GM12878 (cell line): ENCODE data around the gene GET3. TPM values are rescaled to one million over a fixed set of nuclear protein-coding genes. Genes with fewer than 3 reads are reported as not detected.

Experiments
- ATAC-seq: fragments of 200-7000 bp; cut with Tn5 transposase; 3 replicates; pipeline ENCODE4 v1.9.1; 2020; ENCODE audit warnings: mild to moderate bottlenecking, moderate library complexity
- BruUV-seq: library from RNA; stranded (reverse); fragments of 400-500 nt; replicated peaks from 2 replicates; lab custom pipeline; 2021; lab: Mats Ljungman, UMichigan
- CTCF ChIA-PET: fragments of 300-600 bp; sonication (Branson Sonifier 250); formaldehyde crosslinking; extraction: SDS; loops from one replicate; lab custom pipeline; 2021; ENCODE audit warnings: inconsistent platforms; lab: Yijun Ruan, JAX
- POLR2A ChIA-PET: fragments of 350-600 bp; formaldehyde crosslinking; extraction: SDS; loops from one replicate; lab custom pipeline; 2021; ENCODE audit warnings: inconsistent platforms; lab: Charles Lee
- RAD21 ChIA-PET: fragments of 300-600 bp; sonication (Branson Sonifier 250); formaldehyde crosslinking; loops from one replicate; lab custom pipeline; 2023; ENCODE audit warnings: antibody characterized with exemption; ENCODE audit not compliant: unreplicated experiment; lab: Charles Lee
- SMC1A ChIA-PET: fragments of 300-600 bp; sonication (Branson Sonifier 250); formaldehyde crosslinking; loops from one replicate; lab custom pipeline; 2023; ENCODE audit not compliant: unreplicated experiment, uncharacterized antibody; lab: Charles Lee
- DNase-seq: peaks from one replicate; pipeline ENCODE4 v3.0.0-alpha.2; 2011; ENCODE audit warnings: low read depth, low spot score
- FAIRE-seq: peaks from 3 replicates; lab custom pipeline; 2011; peaks lifted over from hg19 to GRCh38; lab: Jason Lieb, UNC
- H2AFZ ChIP-seq: 2 replicates; pipeline ENCODE4 v1.6.0; 2011; ENCODE audit warnings: low read depth, low read length, control low read depth; ENCODE audit not compliant: control insufficient read depth
- H3K27ac ChIP-seq: 2 replicates; pipeline ENCODE4 v1.5.1; 2011; ENCODE audit warnings: control low read depth; ENCODE audit not compliant: control insufficient read depth, insufficient read depth
- H3K27me3 ChIP-seq, 2 experiments: replicated peaks in 1 of 2; 2 replicates each; pipeline versions ENCODE4 v1.6.0 to v1.6.1; 2011; ENCODE audit warnings: low read length in 1 of 2; ENCODE audit not compliant: control insufficient read depth in 2 of 2, insufficient read depth in 2 of 2
- H3K36me3 ChIP-seq, 2 experiments: 2 replicates each; pipeline ENCODE4 v1.5.1; 2011; ENCODE audit warnings: low read length in 1 of 2; ENCODE audit not compliant: control insufficient read depth in 2 of 2, insufficient read depth in 2 of 2
- H3K4me1 ChIP-seq: 2 replicates; pipeline ENCODE4 v1.6.1; 2011; ENCODE audit warnings: mild to moderate bottlenecking, low read length, moderate library complexity, mixed read lengths; ENCODE audit not compliant: control insufficient read depth, insufficient read depth
- H3K4me2 ChIP-seq: 2 replicates; pipeline ENCODE4 v1.6.0; 2011; ENCODE audit warnings: control low read depth; ENCODE audit not compliant: control insufficient read depth, insufficient read depth
- H3K4me3 ChIP-seq: fragments of 200-600 bp; sonication (generic); 2 replicates; pipeline ENCODE4 v1.5.1; 2016
- H3K79me2 ChIP-seq: 2 replicates; pipeline ENCODE4 v1.6.0; 2011; ENCODE audit warnings: low read length; ENCODE audit not compliant: control insufficient read depth, insufficient read depth
- H3K9ac ChIP-seq: 2 replicates; pipeline ENCODE4 v1.8.0; 2011; ENCODE audit warnings: low read length, control low read depth, mixed read lengths; ENCODE audit not compliant: control insufficient read depth, insufficient read depth
- H3K9me3 ChIP-seq: replicated peaks from 3 replicates; pipeline ENCODE4 v1.5.1; 2011; ENCODE audit warnings: mild to moderate bottlenecking, low read length; ENCODE audit not compliant: control insufficient read depth, insufficient read depth
- H4K20me1 ChIP-seq: 2 replicates; pipeline ENCODE4 v1.6.0; 2011; ENCODE audit not compliant: control insufficient read depth, insufficient read depth
- BACH1 ChIP-seq: fragments of 450-650 bp; IDR thresholded peaks from 2 replicates; pipeline ENCODE4 v1.6.1; 2017; ENCODE audit warnings: mild to moderate bottlenecking, borderline replicate concordance
- BHLHE40 ChIP-seq, 2 experiments: fragments of 450-650 bp in 1 of 2; IDR thresholded peaks; 2 replicates each; pipeline ENCODE4 v1.6.1; 2011 to 2017; ENCODE audit warnings: low read depth in 2 of 2, borderline replicate concordance in 1 of 2, improper control_type of control experiment in 1 of 2, low read length in 1 of 2, mild to moderate bottlenecking in 1 of 2
- FOXM1 ChIP-seq: IDR thresholded peaks from 2 replicates; pipeline ENCODE4 v1.6.1; 2012; ENCODE audit warnings: low read depth, mild to moderate bottlenecking, inconsistent platforms, low read length, moderate library complexity
- HDAC2 ChIP-seq: fragments of 200-600 bp; sonication (generic); IDR thresholded peaks from 2 replicates; pipeline ENCODE4 v1.6.1; 2017
- HDGF ChIP-seq: fragments of 450-650 bp; IDR thresholded peaks from 2 replicates; pipeline ENCODE4 v1.6.1; 2016; ENCODE audit warnings: antibody characterized with exemption
- KDM1A ChIP-seq: fragments of 200-600 bp; sonication (generic); IDR thresholded peaks from 2 replicates; pipeline ENCODE4 v1.6.1; 2016; ENCODE audit warnings: borderline replicate concordance
- MAX ChIP-seq: IDR thresholded peaks from 2 replicates; pipeline ENCODE4 v1.6.1; 2012; ENCODE audit warnings: low read depth, low read length, improper control_type of control experiment
- POLR2AphosphoS5 ChIP-seq: IDR thresholded peaks from 2 replicates; pipeline ENCODE4 v1.6.1; 2011; ENCODE audit warnings: mild to moderate bottlenecking, low read length, inconsistent platforms
- RFX5 ChIP-seq: IDR thresholded peaks from 2 replicates; pipeline ENCODE4 v1.6.1; 2011; ENCODE audit warnings: low read depth, low read length, improper control_type of control experiment
- SMC3 ChIP-seq: IDR thresholded peaks from 2 replicates; pipeline ENCODE4 v1.6.1; 2011; ENCODE audit warnings: low read length, improper control_type of control experiment, borderline replicate concordance
- SREBF1 ChIP-seq: IDR thresholded peaks from 2 replicates; pipeline ENCODE4 v1.6.1; 2012; ENCODE audit warnings: mild to moderate bottlenecking, low read length
- SUPT20H ChIP-seq: IDR thresholded peaks from 2 replicates; pipeline ENCODE4 v1.6.1; 2011; ENCODE audit warnings: low read depth, mild to moderate bottlenecking, low read length, moderate library complexity, borderline replicate concordance; ENCODE audit not compliant: control insufficient read depth
- SUZ12 ChIP-seq: fragments of 200-600 bp; sonication (generic); IDR thresholded peaks from one replicate; pipeline ENCODE4 v1.6.1; 2018; ENCODE audit warnings: antibody characterized with exemption, mild to moderate bottlenecking; ENCODE audit not compliant: unreplicated experiment
- TCF12 ChIP-seq: IDR thresholded peaks from 2 replicates; pipeline ENCODE4 v1.6.1; 2011; ENCODE audit warnings: low read depth, mild to moderate bottlenecking, low read length
- ZNF24 ChIP-seq: fragments of 450-650 bp; IDR thresholded peaks from 2 replicates; pipeline ENCODE4 v1.6.1; 2017; ENCODE audit warnings: antibody characterized with exemption, mild to moderate bottlenecking
- ZNF592 ChIP-seq: fragments of 450-650 bp; IDR thresholded peaks from 2 replicates; pipeline ENCODE4 v1.6.1; 2017; ENCODE audit warnings: mild to moderate bottlenecking, moderate library complexity
- ZZZ3 ChIP-seq: IDR thresholded peaks from 2 replicates; pipeline ENCODE4 v1.6.1; 2011; ENCODE audit warnings: low read depth; ENCODE audit not compliant: control insufficient read depth, insufficient read length
- WGBS: methylation state at CpG from one replicate; pipeline ENCODE4 v1.1.6; 2016; ENCODE audit warnings: low lambda C conversion rate; ENCODE audit not compliant: insufficient replicate concordance, insufficient coverage; ENCODE audit errors: missing lambda C conversion rate; 5-methylcytosine and 5-hydroxymethylcytosine counted together
- in situ Hi-C: fragments of 300-500 bp; cut with MboI; formaldehyde crosslinking; loops from 9 replicates; pipeline ENCODE4 v1.14.3; 2018; ENCODE audit warnings: mixed read lengths
- intact Hi-C: fragments of 100-400 bp; cut with micrococcal nuclease; formaldehyde crosslinking; loops from one replicate; pipeline ENCODE4 v1.14.2; 2022; ENCODE audit not compliant: unreplicated experiment
- polyA plus RNA-seq, 11 experiments: library from polyadenylated mRNA; depleted of rRNA in 4 of 11; unstranded in 6 of 11; stranded (reverse) in 5 of 11; fragments of >200 nt; fragmentation: Nextera tagmentation in 4 of 11; fragmentation: Illumina TruSeq in 1 of 11; extraction: Ambion mirVana in 4 of 11; extraction: Trizol in 1 of 11; gene quantifications; 1 replicate in 1 of 11; 2 replicates in 10 of 11; pipeline versions ENCODE4 v1.2.1 to v1.2.3, GENCODE V29; 2011 to 2016; ENCODE audit warnings: inconsistent platforms in 2 of 11, missing spikeins in 2 of 11, low read depth in 1 of 11
- total RNA-seq, 4 experiments: library from RNA; depleted of rRNA in 3 of 4; stranded (reverse); fragments of >200 nt in 3 of 4; fragmentation: Illumina TruSeq in 1 of 4; extraction: Trizol in 1 of 4; gene quantifications; 2 replicates each; pipeline versions ENCODE4 v1.2.1 to v1.2.3, GENCODE V29; 2013 to 2021

GET3 gene
- total and polyA plus RNA-seq, 10 of the 15 experiments (the other 5 are each of a cell fraction or from before 2014, with no cell fraction given): 14.5 to 144 (median 97.2) TPM

- Histone ChIP-seq H3K9me3 (no peaks in the 10 kb centered on the region), H3K4me1 (no peaks in the 10 kb centered on the region), H3K27me3 (no peaks in the 10 kb centered on the region), H3K79me2 (no peaks in the 10 kb centered on the region), H4K20me1 (no peaks in the 10 kb centered on the region), H3K9ac (no peak overlapping the region), H3K4me2 (no peak overlapping the region), H3K27ac (no peak overlapping the region), H2AFZ (no peak overlapping the region), H3K36me3 (peaks cover 31 to 49% of the 10 kb centered on the region in 2 experiments), H3K4me3 (no peak overlapping the region)
- POLR2A ChIA-PET: no interaction called here
- SMC1A ChIA-PET: no interaction called here
- ATAC-seq: no peak
- DNase-seq: no peak
- in situ Hi-C loops: no loop called here
- 97% methylated on average over 24 of the region's 29 CpGs for WGBS
- RAD21 ChIA-PET: no interaction called here
- no peak for FAIRE-seq
- intact Hi-C loops: no loop called here
- CTCF ChIA-PET: no interaction called here
- BruUV-seq: no TSS peak
- TF ChIP-seq SMC3 (no peak), HDAC2 (no peak), ZZZ3 (no peak), POLR2AphosphoS5 (no peak), ZNF592 (no peak), HDGF (no peak), KDM1A (no peak), RFX5 (no peak), SREBF1 (no peak), MAX (no peak), SUPT20H (no peak), FOXM1 (no peak), BHLHE40 (IDR thresholded peaks at IDR 0.05; ENCODE audit: borderline replicate concordance in 1 of 2, low read depth in 2 of 2, low read length in 1 of 2) (no peak), BACH1 (no peak), SUZ12 (no peak), ZNF24 (no peak), TCF12 (no peak)
- TF ChIP-seq, all 136 proteins: peak for 0
Measured at GRCh38 chr19:12705654-12706331, 31.5 kb upstream of the GET3 start.
